ENCODE measurements around the gene RAD51B.
"Not testable (repeated sequence)": the region's sequence is repeated elsewhere in the genome, so short reads cannot be mapped to it uniquely, and the experiment has no call there.

The RAD51B gene

DNA sequence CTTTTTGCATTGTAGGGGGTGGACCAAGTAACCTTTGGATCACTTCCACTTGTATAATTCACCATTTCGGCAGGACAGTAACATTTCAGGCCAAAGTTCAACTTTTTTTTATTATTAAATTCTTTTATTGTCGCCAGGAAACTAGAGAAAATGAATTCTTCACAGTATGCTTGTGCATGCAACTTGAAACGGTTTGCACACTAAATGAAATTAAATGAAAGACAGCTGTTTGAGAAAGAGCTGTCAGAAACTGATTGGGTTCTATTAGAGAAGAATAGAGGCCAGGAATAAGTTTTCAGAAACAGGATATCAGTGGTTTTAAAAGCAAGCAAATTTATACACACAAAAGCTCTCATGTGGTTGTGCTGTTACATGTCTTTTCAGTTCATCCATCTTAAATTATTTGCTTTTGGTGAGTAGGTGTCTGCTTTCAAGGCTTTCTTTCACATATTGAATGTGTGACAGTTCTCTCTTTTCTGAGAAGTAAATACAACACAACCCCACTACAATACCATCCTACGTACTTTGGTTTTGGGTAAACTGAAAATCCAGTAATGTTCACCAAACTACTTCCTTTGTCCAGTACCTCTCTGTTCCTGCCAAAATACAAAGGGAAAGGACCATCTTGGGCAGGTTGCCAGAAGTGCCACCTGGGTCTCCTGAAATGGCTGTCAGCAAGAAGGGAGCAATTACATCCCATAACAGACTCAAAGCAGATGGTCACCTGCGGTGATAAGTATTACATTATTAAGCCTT lies 291.7 kb downstream of the RAD51B start:
- no peak for DNase-seq (ENCODE audit: low read depth)
- H3K4me3 ChIP-seq (ENCODE audit: low read depth, low read length), result no peak overlapping the region
- TF ChIP-seq, protein P1, sequence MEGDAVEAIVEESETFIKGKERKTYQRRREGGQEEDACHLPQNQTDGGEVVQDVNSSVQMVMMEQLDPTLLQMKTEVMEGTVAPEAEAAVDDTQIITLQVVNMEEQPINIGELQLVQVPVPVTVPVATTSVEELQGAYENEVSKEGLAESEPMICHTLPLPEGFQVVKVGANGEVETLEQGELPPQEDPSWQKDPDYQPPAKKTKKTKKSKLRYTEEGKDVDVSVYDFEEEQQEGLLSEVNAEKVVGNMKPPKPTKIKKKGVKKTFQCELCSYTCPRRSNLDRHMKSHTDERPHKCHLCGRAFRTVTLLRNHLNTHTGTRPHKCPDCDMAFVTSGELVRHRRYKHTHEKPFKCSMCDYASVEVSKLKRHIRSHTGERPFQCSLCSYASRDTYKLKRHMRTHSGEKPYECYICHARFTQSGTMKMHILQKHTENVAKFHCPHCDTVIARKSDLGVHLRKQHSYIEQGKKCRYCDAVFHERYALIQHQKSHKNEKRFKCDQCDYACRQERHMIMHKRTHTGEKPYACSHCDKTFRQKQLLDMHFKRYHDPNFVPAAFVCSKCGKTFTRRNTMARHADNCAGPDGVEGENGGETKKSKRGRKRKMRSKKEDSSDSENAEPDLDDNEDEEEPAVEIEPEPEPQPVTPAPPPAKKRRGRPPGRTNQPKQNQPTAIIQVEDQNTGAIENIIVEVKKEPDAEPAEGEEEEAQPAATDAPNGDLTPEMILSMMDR (IDR thresholded peaks at IDR 0.05; ENCODE audit: low read depth, low read length, missing control alignments), result no peak

- TF ChIP-seq, protein P1 (IDR thresholded peaks at IDR 0.05; ENCODE audit: low read depth, low read length, missing control alignments), result no peak
- no peak for DNase-seq (ENCODE audit: low read depth)
- no peak overlapping the region for H3K4me3 ChIP-seq (ENCODE audit: low read depth, low read length)
Observed at GRCh38 chr14:68111853-68112270, 292.3 kb downstream of the RAD51B start.

- no peak for DNase-seq (ENCODE audit: low read depth)
- TF ChIP-seq, protein P1 (IDR thresholded peaks at IDR 0.05; ENCODE audit: low read depth, low read length, missing control alignments), result no peak
Observed at GRCh38 chr14:68112442-68112841, 292.9 kb downstream of the RAD51B start.

GRCh38 chr14:68113343-68113930 lies 293.9 kb downstream of the RAD51B start:
- no peak for DNase-seq (ENCODE audit: low read depth)
- no peak overlapping the region for H3K4me3 ChIP-seq (ENCODE audit: low read depth, low read length)
- TF ChIP-seq, protein P1 (IDR thresholded peaks at IDR 0.05; ENCODE audit: low read depth, low read length, missing control alignments), result no peak

More at GRCh38 chr14:68112442-68112841, 292.9 kb downstream of the RAD51B start:
- H3K4me3 ChIP-seq (ENCODE audit: low read depth, low read length), result no peak overlapping the region

GRCh38 chr14:68115952-68116351 lies 296.4 kb downstream of the RAD51B start:
- not testable (repeated sequence) for H3K4me3 ChIP-seq (ENCODE audit: low read depth, low read length); DNase-seq (ENCODE audit: low read depth)

- no peak overlapping the region for H3K4me3 ChIP-seq (ENCODE audit: low read depth, low read length)
- TF ChIP-seq, protein P1 (IDR thresholded peaks at IDR 0.05; ENCODE audit: low read depth, low read length, missing control alignments), result no peak
- no peak for DNase-seq (ENCODE audit: low read depth)
Observed at GRCh38 chr14:68122651-68123050, 303.1 kb downstream of the RAD51B start.

- TF ChIP-seq, protein P1 (IDR thresholded peaks at IDR 0.05; ENCODE audit: low read depth, low read length, missing control alignments), result no peak
- no peak for DNase-seq (ENCODE audit: low read depth)
Observed at GRCh38 chr14:68124050-68124449, 304.5 kb downstream of the RAD51B start.

More at GRCh38 chr14:68124050-68124449, 304.5 kb downstream of the RAD51B start:
- H3K4me3 ChIP-seq (ENCODE audit: low read depth, low read length), result no peak overlapping the region
